WTC11 (cell line): Measurements from ENCODE around the gene MYH9. TPM values are rescaled to one million over a fixed set of nuclear protein-coding genes. Genes with fewer than 3 reads are reported as not detected.

Experiments
- ATAC-seq: fragments of 200-7000 bp; cut with Tn5 transposase; 2 replicates; pipeline ENCODE4 v1.10.0; 2021; ENCODE audit warnings: mild to moderate bottlenecking, moderate library complexity
- CTCF ChIA-PET: fragments of 300-600 bp; sonication (Branson Sonifier 250); formaldehyde crosslinking; loops from one replicate; lab custom pipeline; 2021; ENCODE audit warnings: antibody characterized with exemption; lab: Charles Lee
- POLR2A ChIA-PET: fragments of 350-600 bp; sonication (Branson Sonifier 250); formaldehyde crosslinking; loops from one replicate; lab custom pipeline; 2021; ENCODE audit warnings: antibody characterized with exemption; lab: Charles Lee
- DNase-seq: peaks from one replicate; pipeline ENCODE4 v3.0.0; 2021; ENCODE audit warnings: low spot score
- H3K27ac Mint-ChIP-seq: 2 replicates; pipeline ENCODE4 v1.8.0; 2021; ENCODE audit warnings: mixed read lengths
- H3K27me3 Mint-ChIP-seq: 2 replicates; pipeline ENCODE4 v1.8.0; 2021; ENCODE audit warnings: low read depth, mild to moderate bottlenecking, moderate library complexity, mixed read lengths
- H3K36me3 Mint-ChIP-seq: 2 replicates; pipeline ENCODE4 v1.8.0; 2021; ENCODE audit warnings: mixed read lengths
- H3K4me1 Mint-ChIP-seq: 2 replicates; pipeline ENCODE4 v1.8.0; 2022; ENCODE audit warnings: mixed read lengths
- H3K4me3 Mint-ChIP-seq: 2 replicates; pipeline ENCODE4 v1.8.0; 2021; ENCODE audit warnings: mild to moderate bottlenecking, moderate library complexity, mixed read lengths
- H3K9me3 Mint-ChIP-seq: 2 replicates; pipeline ENCODE4 v1.8.0; 2021; ENCODE audit warnings: mixed read lengths
- CREM ChIP-seq: sonication (generic); formaldehyde crosslinking; IDR thresholded peaks from 2 replicates; pipeline ENCODE4 v1.8.1; 2022; ENCODE audit warnings: mild to moderate bottlenecking, missing genetic modification reagents, moderate library complexity
- E2F4 ChIP-seq: sonication (generic); formaldehyde crosslinking; IDR thresholded peaks from 2 replicates; pipeline ENCODE4 v1.8.1; 2022; ENCODE audit warnings: low read depth, mild to moderate bottlenecking, moderate library complexity, missing genetic modification reagents, borderline replicate concordance
- E2F5 ChIP-seq: sonication (generic); formaldehyde crosslinking; IDR thresholded peaks from 2 replicates; pipeline ENCODE4 v1.8.1; 2022; ENCODE audit warnings: mild to moderate bottlenecking, moderate library complexity, missing genetic modification reagents
- EMX1 ChIP-seq: fragments of 250-450 bp; sonication (Bioruptor Pico); IDR thresholded peaks from 2 replicates; pipeline ENCODE4 v1.8.0; 2021; ENCODE audit warnings: mild to moderate bottlenecking
- IRF1 ChIP-seq: sonication (generic); formaldehyde crosslinking; IDR thresholded peaks from 2 replicates; pipeline ENCODE4 v1.8.0; 2023; ENCODE audit warnings: missing genetic modification reagents
- JAZF1 ChIP-seq: fragments of 250-450 bp; sonication (Bioruptor Pico); IDR thresholded peaks from 2 replicates; pipeline ENCODE4 v1.9.0; 2021; ENCODE audit warnings: moderate library complexity, mild to moderate bottlenecking, inconsistent platforms
- NR2C2 ChIP-seq: sonication (generic); formaldehyde crosslinking; IDR thresholded peaks from 2 replicates; pipeline ENCODE4 v1.8.0; 2022; ENCODE audit warnings: mild to moderate bottlenecking, missing genetic modification reagents
- PRRX2 ChIP-seq: fragments of 250-450 bp; sonication (Bioruptor Pico); IDR thresholded peaks from 2 replicates; pipeline ENCODE4 v1.8.0; 2021; ENCODE audit warnings: mild to moderate bottlenecking
- SOX15 ChIP-seq: fragments of 250-450 bp; sonication (Bioruptor Pico); IDR thresholded peaks from 2 replicates; pipeline ENCODE4 v1.9.0; 2021; ENCODE audit warnings: mild to moderate bottlenecking
- SP1 ChIP-seq: sonication (generic); formaldehyde crosslinking; conservative IDR thresholded peaks from 2 replicates; pipeline ENCODE4 v1.8.1; 2022; ENCODE audit warnings: missing genetic modification reagents
- ZNF138 ChIP-seq: sonication (generic); formaldehyde crosslinking; conservative IDR thresholded peaks from 2 replicates; pipeline ENCODE4 v1.8.1; 2022; ENCODE audit warnings: mild to moderate bottlenecking, moderate library complexity, missing genetic modification reagents
- ZNF263 ChIP-seq: sonication (generic); formaldehyde crosslinking; IDR thresholded peaks from 2 replicates; pipeline ENCODE4 v1.8.1; 2022; ENCODE audit warnings: low read depth, mild to moderate bottlenecking, moderate library complexity, missing genetic modification reagents
- ZSCAN18 ChIP-seq: fragments of 250-450 bp; sonication (Bioruptor Pico); IDR thresholded peaks from 2 replicates; pipeline ENCODE4 v2.1.2; 2022; ENCODE audit warnings: mild to moderate bottlenecking, moderate library complexity
- total RNA-seq: library from RNA; stranded (reverse); gene quantifications from 3 replicates; pipeline ENCODE4 v1.2.3, GENCODE V29; 2021
- TF ChIP-seq, protein P1 (sequence below): sonication (generic); formaldehyde crosslinking; IDR thresholded peaks from 2 replicates; pipeline ENCODE4 v1.8.0; 2022; ENCODE audit warnings: mild to moderate bottlenecking, missing genetic modification reagents
- TF ChIP-seq, protein P2 (sequence below): fragments of 250-450 bp; sonication (Bioruptor Pico); IDR thresholded peaks from 2 replicates; pipeline ENCODE4 v1.8.0; 2021; ENCODE audit warnings: mild to moderate bottlenecking
- TF ChIP-seq, protein P3 (sequence below): fragments of 200-600 bp; IDR thresholded peaks from 2 replicates; pipeline ENCODE4 v1.8.0; 2022; ENCODE audit warnings: antibody characterized with exemption

MYH9 gene
- total RNA-seq, 1 experiment from 2014 or later, result 277 TPM

DNA sequence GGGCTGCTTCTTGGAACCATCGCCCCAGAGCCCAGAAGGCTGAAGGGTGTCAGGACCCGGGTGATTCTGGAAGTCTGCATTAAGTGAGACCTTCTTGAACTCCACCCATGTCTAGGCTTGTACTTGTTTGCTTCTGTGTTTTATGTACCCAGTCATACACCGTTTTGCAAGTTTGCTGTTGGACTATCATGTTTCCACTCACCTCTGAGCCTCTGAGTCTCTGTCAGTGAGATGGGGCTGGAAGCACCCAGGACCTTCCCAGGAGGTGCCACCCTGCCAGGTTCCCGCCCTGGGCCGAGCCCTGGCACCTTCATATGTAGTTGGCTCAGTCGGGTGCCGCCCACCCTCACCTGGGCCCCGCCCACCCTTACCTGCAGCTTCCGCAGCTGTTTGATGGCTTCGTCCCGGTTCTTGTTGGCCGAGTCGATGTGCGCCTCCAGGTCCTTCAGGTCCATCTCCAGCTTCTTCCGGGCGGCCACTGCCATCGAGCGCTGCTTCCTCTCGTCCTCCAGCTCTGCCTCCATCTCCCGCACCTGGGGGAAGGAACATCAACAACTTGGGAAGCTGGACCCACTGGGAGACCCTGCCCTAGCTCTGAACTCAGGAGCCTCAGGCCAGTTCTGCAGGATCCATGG, 99.8 kb downstream of the MYH9 start (continued):
- TF ChIP-seq, protein P1, sequence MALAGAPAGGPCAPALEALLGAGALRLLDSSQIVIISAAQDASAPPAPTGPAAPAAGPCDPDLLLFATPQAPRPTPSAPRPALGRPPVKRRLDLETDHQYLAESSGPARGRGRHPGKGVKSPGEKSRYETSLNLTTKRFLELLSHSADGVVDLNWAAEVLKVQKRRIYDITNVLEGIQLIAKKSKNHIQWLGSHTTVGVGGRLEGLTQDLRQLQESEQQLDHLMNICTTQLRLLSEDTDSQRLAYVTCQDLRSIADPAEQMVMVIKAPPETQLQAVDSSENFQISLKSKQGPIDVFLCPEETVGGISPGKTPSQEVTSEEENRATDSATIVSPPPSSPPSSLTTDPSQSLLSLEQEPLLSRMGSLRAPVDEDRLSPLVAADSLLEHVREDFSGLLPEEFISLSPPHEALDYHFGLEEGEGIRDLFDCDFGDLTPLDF (CRISPR knock-in tag), result no peak
- no peak for TF ChIP-seq ZNF138 (CRISPR knock-in tag)
- no peak for TF ChIP-seq NR2C2 (CRISPR knock-in tag)

- TF ChIP-seq SOX15, result no peak
- TF ChIP-seq, protein P2, sequence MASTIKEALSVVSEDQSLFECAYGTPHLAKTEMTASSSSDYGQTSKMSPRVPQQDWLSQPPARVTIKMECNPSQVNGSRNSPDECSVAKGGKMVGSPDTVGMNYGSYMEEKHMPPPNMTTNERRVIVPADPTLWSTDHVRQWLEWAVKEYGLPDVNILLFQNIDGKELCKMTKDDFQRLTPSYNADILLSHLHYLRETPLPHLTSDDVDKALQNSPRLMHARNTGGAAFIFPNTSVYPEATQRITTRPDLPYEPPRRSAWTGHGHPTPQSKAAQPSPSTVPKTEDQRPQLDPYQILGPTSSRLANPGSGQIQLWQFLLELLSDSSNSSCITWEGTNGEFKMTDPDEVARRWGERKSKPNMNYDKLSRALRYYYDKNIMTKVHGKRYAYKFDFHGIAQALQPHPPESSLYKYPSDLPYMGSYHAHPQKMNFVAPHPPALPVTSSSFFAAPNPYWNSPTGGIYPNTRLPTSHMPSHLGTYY (CRISPR knock-in tag), result peak; percentile 78; the same call in 1 of the 2 replicates
- no peak for TF ChIP-seq ZNF263 (CRISPR knock-in tag)
- TF ChIP-seq E2F5 (CRISPR knock-in tag), result no peak
- no peak for TF ChIP-seq PRRX2 (CRISPR knock-in tag)
- no peak for TF ChIP-seq SP1
- no peak for TF ChIP-seq JAZF1 (CRISPR knock-in tag)
- TF ChIP-seq CREM, result no peak
- TF ChIP-seq ZSCAN18 (CRISPR knock-in tag), result peak; percentile 51; the same call in 1 of the 2 replicates
- 0 out of 2 replicates have a peak, but pooled peaks have one; percentile 3 for TF ChIP-seq EMX1 (CRISPR knock-in tag)
- TF ChIP-seq IRF1 (CRISPR knock-in tag), result no peak
- TF ChIP-seq, protein P3, sequence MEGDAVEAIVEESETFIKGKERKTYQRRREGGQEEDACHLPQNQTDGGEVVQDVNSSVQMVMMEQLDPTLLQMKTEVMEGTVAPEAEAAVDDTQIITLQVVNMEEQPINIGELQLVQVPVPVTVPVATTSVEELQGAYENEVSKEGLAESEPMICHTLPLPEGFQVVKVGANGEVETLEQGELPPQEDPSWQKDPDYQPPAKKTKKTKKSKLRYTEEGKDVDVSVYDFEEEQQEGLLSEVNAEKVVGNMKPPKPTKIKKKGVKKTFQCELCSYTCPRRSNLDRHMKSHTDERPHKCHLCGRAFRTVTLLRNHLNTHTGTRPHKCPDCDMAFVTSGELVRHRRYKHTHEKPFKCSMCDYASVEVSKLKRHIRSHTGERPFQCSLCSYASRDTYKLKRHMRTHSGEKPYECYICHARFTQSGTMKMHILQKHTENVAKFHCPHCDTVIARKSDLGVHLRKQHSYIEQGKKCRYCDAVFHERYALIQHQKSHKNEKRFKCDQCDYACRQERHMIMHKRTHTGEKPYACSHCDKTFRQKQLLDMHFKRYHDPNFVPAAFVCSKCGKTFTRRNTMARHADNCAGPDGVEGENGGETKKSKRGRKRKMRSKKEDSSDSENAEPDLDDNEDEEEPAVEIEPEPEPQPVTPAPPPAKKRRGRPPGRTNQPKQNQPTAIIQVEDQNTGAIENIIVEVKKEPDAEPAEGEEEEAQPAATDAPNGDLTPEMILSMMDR, result peak; percentile 85
- TF ChIP-seq E2F4, result no peak
- Mint-ChIP-seq H3K27me3 (no peaks in the 10 kb centered on the region), H3K9me3 (peaks cover 5% of the 10 kb centered on the region; the same call in 1 of the 2 replicates), H3K4me3 (no peak overlapping the region), H3K4me1 (peaks cover 5% of the 10 kb centered on the region; the same call in 1 of the 2 replicates), H3K36me3 (peaks cover 83% of the 10 kb centered on the region), H3K27ac (peak overlapping the region; percentile 15; the same call in 1 of the 2 replicates)
- ATAC-seq (peak; percentile 94), DNase-seq (peak; percentile 87)
- ChIA-PET POLR2A (interaction anchor here (1.2 kb wide), 1 partner anchor 195 kb away, joined by 3 read pairs; the partner anchor contains the start of gene TXN2), CTCF (interaction anchor here (0.6 to 2.4 kb wide), 36 partner anchors 8 to 910 kb away, joined by 3 to 29 read pairs (median 4); partner anchors contain the start of gene APOL2)
Measured at GRCh38 chr22:36286096-36286957, 101.4 kb downstream of the MYH9 start.
